Neural cell (in vitro differentiated cells): ENCODE measurements around the gene TEX9. TPM values are rescaled to one million over a fixed set of nuclear protein-coding genes. Genes with fewer than 3 reads are reported as not detected.
"Not testable (repeated sequence)": the region's sequence is repeated elsewhere in the genome, so short reads cannot be mapped to it uniquely, and the experiment has no call there.

Source experiments
- H2AFZ ChIP-seq: fragments of 200-600, 300-800 bp; sonication (generic), shearing (Covaris generic); 2 replicates; pipeline ENCODE4 v1.6.0; 2014; ENCODE audit warnings: low read depth, mild to moderate bottlenecking, antibody characterized with exemption, low read length, moderate library complexity
- H3F3A ChIP-seq: fragments of 200-600 bp; shearing (Covaris generic); 2 replicates; pipeline ENCODE4 v1.6.1; 2016; ENCODE audit warnings: mild to moderate bottlenecking, moderate library complexity, mixed read lengths, antibody characterized with exemption, low read length; ENCODE audit not compliant: insufficient read depth, poor library complexity, severe bottlenecking
- H3K27ac ChIP-seq: fragments of 200-600, 300-800 bp; sonication (generic), shearing (Covaris generic); 2 replicates; pipeline ENCODE4 v1.5.1; 2014; ENCODE audit warnings: mild to moderate bottlenecking, low read length, moderate library complexity
- H3K27me3 ChIP-seq: fragments of 300-800, 200-600 bp; sonication (generic), shearing (Covaris generic); 2 replicates; pipeline ENCODE4 v1.6.0; 2014; ENCODE audit warnings: mild to moderate bottlenecking, low read depth, low read length, moderate library complexity; ENCODE audit not compliant: insufficient read depth
- H3K36me3 ChIP-seq: fragments of 300-800, 200-600 bp; sonication (generic), shearing (Covaris generic); 2 replicates; pipeline ENCODE4 v1.5.1; 2014; ENCODE audit warnings: mild to moderate bottlenecking, antibody characterized with exemption, low read length, moderate library complexity; ENCODE audit not compliant: insufficient read depth
- H3K4me2 ChIP-seq: fragments of 300-800, 200-600 bp; sonication (generic), shearing (Covaris generic); 2 replicates; pipeline ENCODE4 v1.6.0; 2014; ENCODE audit warnings: mild to moderate bottlenecking, low read length
- H3K4me3 ChIP-seq: fragments of 300-800, 200-600 bp; sonication (generic), shearing (Covaris generic); 2 replicates; pipeline ENCODE4 v1.5.1; 2014; ENCODE audit warnings: mild to moderate bottlenecking, low read length, moderate library complexity
- H3K79me2 ChIP-seq: fragments of 200-600 bp; shearing (Covaris generic); replicated peaks from 2 replicates; pipeline ENCODE4 v1.6.0; 2014; ENCODE audit warnings: mild to moderate bottlenecking, low read length, moderate library complexity; ENCODE audit not compliant: insufficient read depth
- H3K9ac ChIP-seq: fragments of 300-800, 200-600 bp; sonication (generic), shearing (Covaris generic); 2 replicates; pipeline ENCODE4 v1.6.1; 2016; ENCODE audit warnings: mild to moderate bottlenecking, low read length, mixed read lengths
- H3K9me2 ChIP-seq: fragments of 200-600 bp; shearing (Covaris generic); 2 replicates; pipeline ENCODE4 v1.6.1; 2016; ENCODE audit warnings: mild to moderate bottlenecking, low read length, mixed read lengths; ENCODE audit not compliant: insufficient read depth
- H3K9me3 ChIP-seq: fragments of 200-600, 300-800 bp; sonication (generic), shearing (Covaris generic); 2 replicates; pipeline ENCODE4 v1.6.1; 2016; ENCODE audit warnings: mild to moderate bottlenecking, mixed run types, low read length, moderate library complexity, mixed read lengths
- H4K20me1 ChIP-seq: fragments of 200-600 bp; shearing (Covaris generic); 2 replicates; pipeline ENCODE4 v1.6.1; 2016; ENCODE audit warnings: mild to moderate bottlenecking, mixed run types; ENCODE audit not compliant: insufficient read depth
- CTCF ChIP-seq: fragments of 450-650 bp; IDR thresholded peaks from 2 replicates; pipeline ENCODE4 v1.5.1; 2014; ENCODE audit warnings: antibody characterized with exemption, mild to moderate bottlenecking, moderate library complexity; ENCODE audit not compliant: poor library complexity, severe bottlenecking
- EP300 ChIP-seq: fragments of 450-650 bp; conservative IDR thresholded peaks from 2 replicates; pipeline ENCODE4 v1.6.1; 2014; ENCODE audit warnings: antibody characterized with exemption, mild to moderate bottlenecking, moderate library complexity; ENCODE audit not compliant: poor library complexity, severe bottlenecking
- EZH2 ChIP-seq: fragments of 200-600, 300-800 bp; shearing (Covaris generic), sonication (generic); IDR thresholded peaks from 2 replicates; pipeline ENCODE4 v1.6.1; 2014; ENCODE audit warnings: antibody characterized with exemption, low read length, borderline replicate concordance, mild to moderate bottlenecking; ENCODE audit not compliant: insufficient read depth, poor library complexity, severe bottlenecking
- MXI1 ChIP-seq: fragments of 450-650 bp; conservative IDR thresholded peaks from 2 replicates; pipeline ENCODE4 v1.6.1; 2014; ENCODE audit warnings: antibody characterized with exemption, mild to moderate bottlenecking; ENCODE audit not compliant: poor library complexity, severe bottlenecking
- POLR2AphosphoS5 ChIP-seq: IDR thresholded peaks from 2 replicates; pipeline ENCODE4 v1.6.1; 2012
- RAD21 ChIP-seq: fragments of 450-650 bp; conservative IDR thresholded peaks from 2 replicates; pipeline ENCODE4 v1.6.1; 2014; ENCODE audit warnings: antibody characterized with exemption, mild to moderate bottlenecking, moderate library complexity
- SMC3 ChIP-seq: fragments of 450-650 bp; conservative IDR thresholded peaks from 2 replicates; pipeline ENCODE4 v1.6.1; 2014; ENCODE audit warnings: antibody characterized with exemption, mild to moderate bottlenecking, moderate library complexity; ENCODE audit not compliant: poor library complexity
- TAF1 ChIP-seq: IDR thresholded peaks from 2 replicates; pipeline ENCODE4 v1.6.1; 2012; ENCODE audit warnings: low read depth
- polyA plus RNA-seq: library from polyadenylated mRNA; depleted of rRNA; stranded (reverse); fragments of >200 nt; gene quantifications from 2 replicates; pipeline ENCODE4 v1.2.3, GENCODE V29; 2014
- TF ChIP-seq, protein P1 (sequence below): IDR thresholded peaks from 2 replicates; pipeline ENCODE4 v1.6.1; 2012; ENCODE audit warnings: borderline replicate concordance

Gene TEX9
- polyA plus RNA-seq, 1 donor from 2014 or later: 23.6 TPM

DNA sequence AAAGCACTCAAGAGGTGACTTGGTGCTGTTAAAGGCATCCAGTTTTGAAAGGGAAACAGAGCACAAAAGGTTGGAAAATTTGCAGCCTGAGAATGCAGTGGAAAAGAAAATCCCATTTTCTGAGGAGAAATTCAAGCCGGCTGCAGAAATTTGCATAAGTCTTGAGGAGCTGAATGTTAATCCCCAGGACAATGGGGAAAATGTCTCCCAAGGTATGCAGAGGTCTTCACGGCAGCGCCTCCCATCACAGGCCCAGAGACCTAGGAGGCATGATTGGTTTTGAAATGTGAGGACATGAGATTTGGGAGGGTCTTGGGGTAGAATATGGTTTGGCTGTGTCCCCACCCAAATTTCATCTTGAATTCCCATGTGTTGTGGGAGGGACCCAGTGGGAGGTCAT, 32.1 kb downstream of the TEX9 start:
- H3K4me3 ChIP-seq, H3K27ac ChIP-seq, H3K9me2 ChIP-seq, H3K9ac ChIP-seq, H2AFZ ChIP-seq, H3K4me2 ChIP-seq, H4K20me1 ChIP-seq, H3K27me3 ChIP-seq, H3K9me3 ChIP-seq, H3K36me3 ChIP-seq, H3K79me2 ChIP-seq, H3F3A ChIP-seq: not testable (repeated sequence)

GRCh38 chr15:56399209-56399608, 34.0 kb downstream of the TEX9 start:
- H3K27ac ChIP-seq, H3F3A ChIP-seq, H3K9me3 ChIP-seq, H3K9ac ChIP-seq, H3K4me2 ChIP-seq, H4K20me1 ChIP-seq, H3K36me3 ChIP-seq, H3K9me2 ChIP-seq, H2AFZ ChIP-seq, H3K4me3 ChIP-seq, H3K79me2 ChIP-seq, H3K27me3 ChIP-seq: not testable (repeated sequence)

DNA sequence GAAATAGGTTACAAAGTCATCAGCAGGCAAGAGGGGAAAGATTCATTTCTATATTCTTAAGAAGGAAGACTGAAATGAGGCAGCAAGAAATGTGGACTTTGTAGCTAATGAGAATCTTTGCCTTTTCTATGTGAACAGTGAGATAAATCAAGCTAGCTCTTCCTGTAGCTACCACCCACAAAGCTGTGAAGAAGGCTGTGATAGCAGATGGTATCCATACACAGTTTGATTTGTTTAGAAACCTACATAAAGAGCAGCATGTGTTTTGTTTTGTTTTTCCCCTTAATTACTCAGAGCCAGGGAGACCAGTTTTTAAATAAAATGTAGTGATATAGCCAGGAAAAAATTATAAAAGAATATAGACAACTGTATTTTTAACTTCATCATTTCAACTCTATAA, 45.5 kb downstream of the TEX9 start:
- Histone ChIP-seq H3K4me2 (no peak overlapping the region), H3K27ac (no peak overlapping the region), H3K36me3 (no peaks in the 10 kb centered on the region), H3K9ac (no peak overlapping the region), H2AFZ (no peak overlapping the region), H3K27me3 (no peaks in the 10 kb centered on the region), H3K9me3 (no peaks in the 10 kb centered on the region), H4K20me1 (no peaks in the 10 kb centered on the region), H3K79me2 (no peaks in the 10 kb centered on the region), H3K4me3 (no peak overlapping the region), H3F3A (no peaks in the 10 kb centered on the region), H3K9me2 (no peaks in the 10 kb centered on the region)
- TF ChIP-seq TAF1 (no peak), SMC3 (no peak), MXI1 (no peak), EP300 (no peak), CTCF (no peak), POLR2AphosphoS5 (no peak), RAD21 (no peak), EZH2 (no peak)
- TF ChIP-seq, protein P1, sequence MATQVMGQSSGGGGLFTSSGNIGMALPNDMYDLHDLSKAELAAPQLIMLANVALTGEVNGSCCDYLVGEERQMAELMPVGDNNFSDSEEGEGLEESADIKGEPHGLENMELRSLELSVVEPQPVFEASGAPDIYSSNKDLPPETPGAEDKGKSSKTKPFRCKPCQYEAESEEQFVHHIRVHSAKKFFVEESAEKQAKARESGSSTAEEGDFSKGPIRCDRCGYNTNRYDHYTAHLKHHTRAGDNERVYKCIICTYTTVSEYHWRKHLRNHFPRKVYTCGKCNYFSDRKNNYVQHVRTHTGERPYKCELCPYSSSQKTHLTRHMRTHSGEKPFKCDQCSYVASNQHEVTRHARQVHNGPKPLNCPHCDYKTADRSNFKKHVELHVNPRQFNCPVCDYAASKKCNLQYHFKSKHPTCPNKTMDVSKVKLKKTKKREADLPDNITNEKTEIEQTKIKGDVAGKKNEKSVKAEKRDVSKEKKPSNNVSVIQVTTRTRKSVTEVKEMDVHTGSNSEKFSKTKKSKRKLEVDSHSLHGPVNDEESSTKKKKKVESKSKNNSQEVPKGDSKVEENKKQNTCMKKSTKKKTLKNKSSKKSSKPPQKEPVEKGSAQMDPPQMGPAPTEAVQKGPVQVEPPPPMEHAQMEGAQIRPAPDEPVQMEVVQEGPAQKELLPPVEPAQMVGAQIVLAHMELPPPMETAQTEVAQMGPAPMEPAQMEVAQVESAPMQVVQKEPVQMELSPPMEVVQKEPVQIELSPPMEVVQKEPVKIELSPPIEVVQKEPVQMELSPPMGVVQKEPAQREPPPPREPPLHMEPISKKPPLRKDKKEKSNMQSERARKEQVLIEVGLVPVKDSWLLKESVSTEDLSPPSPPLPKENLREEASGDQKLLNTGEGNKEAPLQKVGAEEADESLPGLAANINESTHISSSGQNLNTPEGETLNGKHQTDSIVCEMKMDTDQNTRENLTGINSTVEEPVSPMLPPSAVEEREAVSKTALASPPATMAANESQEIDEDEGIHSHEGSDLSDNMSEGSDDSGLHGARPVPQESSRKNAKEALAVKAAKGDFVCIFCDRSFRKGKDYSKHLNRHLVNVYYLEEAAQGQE: no peak
